GM19455 (cell line): ENCODE measurements around the gene SLC22A31.
"Not testable (repeated sequence)": the region's sequence is repeated elsewhere in the genome, so short reads cannot be mapped to it uniquely, and the experiment has no call there.

Experiments used
- ATAC-seq: cut with Tn5 transposase; IDR thresholded peaks from one replicate; pipeline ENCODE4 v1.9.1; 2021; ENCODE audit not compliant: unreplicated experiment

SLC22A31 gene

DNA sequence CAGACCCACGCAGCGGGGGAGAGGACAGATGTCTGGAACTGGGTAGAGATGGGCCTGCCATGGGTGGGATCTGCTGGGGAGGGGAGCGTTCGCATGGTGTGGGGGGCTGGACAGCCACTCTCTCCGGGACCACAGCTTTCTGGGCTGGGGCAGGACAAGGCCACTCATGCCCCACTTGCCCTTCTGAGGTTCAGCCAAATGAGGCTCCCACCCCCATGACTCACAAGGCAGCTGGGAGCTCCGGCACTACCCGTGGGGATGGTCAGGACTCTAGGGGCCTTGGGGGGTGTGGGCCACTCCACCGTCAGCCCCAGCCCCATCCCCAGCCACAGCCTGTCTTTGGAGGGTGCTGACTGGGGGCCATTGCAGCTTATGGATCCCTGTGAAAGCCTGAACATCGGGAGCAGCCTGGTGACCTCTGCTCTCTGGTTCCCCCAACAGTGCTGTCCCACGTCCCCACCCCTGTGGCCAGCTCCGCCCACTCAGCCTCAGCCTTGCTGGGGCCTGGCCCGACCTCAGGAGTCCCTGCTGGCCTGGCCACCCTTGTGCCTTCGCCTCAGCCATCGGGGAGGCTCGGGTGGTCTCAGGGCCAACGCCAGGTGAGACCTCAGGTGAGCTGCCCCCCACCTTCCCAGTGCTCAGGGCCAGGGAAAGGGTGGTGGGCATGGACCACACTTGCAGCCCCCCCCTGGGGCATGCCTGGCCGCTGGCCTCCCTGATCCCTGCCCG is 33.5 kb downstream of the SLC22A31 start:
- no peak for ATAC-seq

DNA sequence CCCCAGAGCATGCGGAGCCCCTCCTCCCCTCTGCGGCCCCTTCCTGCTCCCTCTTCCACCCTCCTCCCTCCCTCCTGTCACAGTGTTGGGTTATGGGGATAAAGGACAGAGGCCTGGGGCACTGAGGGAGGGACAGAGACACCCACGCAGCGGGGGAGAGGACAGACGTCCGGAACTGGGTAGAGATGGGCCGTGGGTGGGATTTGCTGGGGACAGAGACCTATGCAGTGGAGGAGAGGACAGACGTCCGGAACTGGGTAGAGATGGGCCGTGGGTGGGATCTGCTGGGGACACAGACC is 34.7 kb downstream of the SLC22A31 start:
- ATAC-seq, result not testable (repeated sequence)

DNA sequence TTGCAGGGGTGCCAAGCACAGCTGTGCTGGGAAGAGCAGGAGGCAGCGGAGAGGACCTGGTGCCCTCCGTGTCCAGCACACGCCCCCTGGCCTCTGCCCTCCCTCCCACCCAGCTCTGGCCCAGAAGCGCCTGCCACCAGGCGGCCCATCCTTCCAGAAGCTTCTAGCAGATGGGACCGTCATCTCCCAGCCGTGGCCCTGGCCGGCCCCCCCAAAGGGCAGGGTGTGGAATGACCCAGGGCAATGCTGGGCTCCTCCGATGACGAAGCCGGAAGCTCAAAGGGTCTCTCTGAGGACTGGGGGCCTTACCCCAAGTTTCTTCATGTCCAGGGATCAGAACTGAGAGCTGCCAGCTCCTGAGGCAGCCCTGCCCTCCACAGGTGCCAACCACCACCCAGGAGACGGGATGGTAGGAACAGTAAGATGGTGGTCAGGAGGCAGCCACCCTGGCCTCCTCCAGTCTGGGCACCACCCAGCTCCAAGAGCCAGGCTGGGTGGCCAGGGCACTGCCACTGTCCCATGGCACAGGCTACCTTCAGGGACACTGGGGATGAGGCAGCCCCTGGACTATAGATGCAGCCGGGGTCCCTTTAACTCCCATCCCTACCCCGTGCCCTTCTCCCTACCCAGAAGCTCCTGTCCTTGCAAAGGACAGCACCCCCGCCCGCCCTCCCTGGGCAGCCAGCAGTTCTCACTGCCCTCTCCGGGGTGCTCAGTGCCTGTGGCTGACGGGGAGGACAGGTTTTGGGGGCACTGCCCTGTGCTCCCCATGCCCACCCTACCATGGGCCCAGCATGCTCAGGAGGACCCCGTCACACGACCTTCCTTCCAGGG is 35.3 kb downstream of the SLC22A31 start:
- no peak for ATAC-seq

- no peak for ATAC-seq
These were observed 35.9 kb downstream of the SLC22A31 start for GRCh38 chr16:89164436-89164835.

DNA sequence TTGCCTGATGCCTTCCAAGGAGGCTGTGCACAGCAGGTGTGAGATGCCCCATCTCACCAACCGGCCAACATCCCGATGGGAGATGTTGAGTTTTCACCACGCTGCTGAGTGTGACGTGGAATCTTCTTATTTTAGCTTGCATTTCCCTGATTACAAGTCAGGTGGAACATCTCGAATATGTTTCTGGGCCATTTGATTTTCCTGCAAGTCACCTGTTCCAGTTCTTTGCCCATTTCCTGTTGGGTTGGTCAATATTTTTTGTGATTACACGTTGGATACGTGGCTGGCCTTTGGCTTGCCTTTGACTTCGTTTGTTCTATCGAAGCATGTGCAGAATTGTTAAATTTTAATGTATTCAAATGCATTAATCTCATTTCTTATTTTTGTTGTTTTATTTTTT is 37.0 kb downstream of the SLC22A31 start:
- ATAC-seq, result no peak

GRCh38 chr16:89161763-89162713 is 38.3 kb downstream of the SLC22A31 start:
- ATAC-seq, result no peak

DNA sequence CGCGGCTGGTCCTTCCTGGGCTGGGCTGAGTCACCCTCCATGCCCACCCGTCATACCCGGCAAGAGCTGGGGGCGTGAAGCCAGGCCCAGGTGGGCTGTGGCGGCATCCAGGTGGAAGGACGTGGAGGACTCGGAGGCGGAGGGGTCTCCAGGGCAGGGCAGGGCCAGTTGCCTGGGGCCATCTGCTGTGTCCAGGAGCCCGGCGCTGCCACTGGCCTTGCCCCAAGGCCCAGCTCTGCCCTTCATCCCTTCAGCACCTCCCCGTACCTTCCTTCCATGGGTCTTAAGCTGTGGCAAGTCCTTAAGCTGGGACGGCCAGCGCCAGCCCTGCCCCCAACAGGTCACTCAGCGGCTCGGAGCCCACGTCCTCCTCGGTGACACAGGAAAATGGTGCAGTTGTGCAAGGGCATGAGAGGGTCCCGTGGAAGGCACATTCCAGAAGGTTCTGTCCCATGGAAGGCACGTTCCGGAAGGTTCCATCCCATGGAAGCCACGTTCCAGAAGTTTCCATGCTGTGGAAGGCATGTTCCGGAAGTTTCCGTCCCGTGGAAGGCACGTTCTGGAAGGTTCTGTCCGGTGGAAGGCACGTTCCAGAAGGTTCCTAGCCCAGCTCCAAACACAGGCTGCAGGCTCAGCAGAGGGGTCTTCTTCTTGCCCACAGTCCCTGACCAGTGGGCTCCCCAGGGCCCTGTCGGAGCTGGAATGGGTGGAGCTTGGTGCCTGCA is 39.2 kb downstream of the SLC22A31 start:
- no peak for ATAC-seq

DNA sequence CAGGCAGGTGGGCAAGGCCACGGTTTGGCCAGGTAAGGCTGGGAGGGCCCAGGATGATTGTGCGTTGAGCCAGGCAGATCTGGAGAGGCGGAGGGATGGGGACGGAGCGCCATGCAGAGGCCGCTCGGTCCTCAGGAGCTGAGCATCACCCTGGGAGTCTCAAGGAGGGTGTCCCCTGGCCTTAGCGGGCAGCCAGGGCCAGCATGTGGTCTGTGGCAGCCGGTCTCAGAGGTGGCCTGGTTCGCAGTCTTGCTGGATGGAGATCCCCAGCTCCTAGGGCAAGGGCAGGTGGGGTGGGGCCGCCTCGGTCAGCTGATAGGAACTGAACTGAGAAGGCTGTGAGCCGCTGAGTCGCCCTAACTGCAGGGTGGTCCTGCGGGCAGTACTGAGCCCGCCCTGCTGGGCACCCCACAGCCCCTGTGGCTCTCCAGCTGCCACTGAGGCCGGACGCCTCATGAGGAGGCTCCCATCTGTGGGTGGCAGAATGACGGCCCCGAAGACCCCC is 40.4 kb downstream of the SLC22A31 start:
- no peak for ATAC-seq

DNA sequence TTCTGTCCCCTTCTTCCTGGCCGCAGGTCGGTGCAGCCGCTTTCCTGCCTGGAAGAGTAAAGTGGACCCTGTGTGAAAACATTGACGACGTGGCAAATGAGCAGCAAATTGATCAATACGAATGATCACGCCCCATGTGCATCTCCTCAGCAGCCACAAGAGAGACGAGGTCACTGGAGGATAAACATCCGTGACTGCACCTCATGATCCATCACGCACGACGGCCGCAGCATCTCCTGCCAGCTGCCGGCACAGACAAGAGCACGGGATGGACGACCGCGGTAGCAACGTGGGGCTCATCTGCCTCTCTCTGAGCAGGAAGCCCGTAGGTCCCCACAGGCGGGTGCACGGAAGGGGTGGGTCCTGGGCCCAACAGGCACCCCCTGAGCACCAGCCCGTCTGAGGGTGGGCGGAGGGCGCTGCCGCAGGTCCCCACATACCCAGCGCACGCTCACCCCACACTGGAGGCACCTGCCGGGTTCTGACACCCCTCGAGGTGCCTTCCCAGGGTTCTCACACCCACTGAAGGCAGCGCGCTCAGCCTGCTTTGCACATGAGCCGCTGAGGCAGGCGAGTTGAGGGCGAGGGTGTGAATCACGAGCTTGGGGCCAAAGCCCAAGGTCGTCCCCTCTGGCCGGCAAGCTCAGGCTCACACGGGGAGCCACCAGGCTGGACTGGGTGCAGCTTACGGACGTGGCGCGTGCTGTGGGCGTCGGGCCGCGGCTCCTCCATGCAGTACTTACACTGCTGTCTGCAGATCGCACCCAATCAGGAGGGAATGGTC is 41.1 kb downstream of the SLC22A31 start:
- no peak for ATAC-seq

- ATAC-seq, result no peak
These were observed 42.6 kb downstream of the SLC22A31 start for GRCh38 chr16:89157778-89158177.

- ATAC-seq, result no peak
These were observed 43.3 kb downstream of the SLC22A31 start for GRCh38 chr16:89156740-89157645.

- no peak for ATAC-seq
These were observed 44.2 kb downstream of the SLC22A31 start for GRCh38 chr16:89155851-89156739.

GRCh38 chr16:89155184-89155679 is 45.1 kb downstream of the SLC22A31 start:
- no peak for ATAC-seq

DNA sequence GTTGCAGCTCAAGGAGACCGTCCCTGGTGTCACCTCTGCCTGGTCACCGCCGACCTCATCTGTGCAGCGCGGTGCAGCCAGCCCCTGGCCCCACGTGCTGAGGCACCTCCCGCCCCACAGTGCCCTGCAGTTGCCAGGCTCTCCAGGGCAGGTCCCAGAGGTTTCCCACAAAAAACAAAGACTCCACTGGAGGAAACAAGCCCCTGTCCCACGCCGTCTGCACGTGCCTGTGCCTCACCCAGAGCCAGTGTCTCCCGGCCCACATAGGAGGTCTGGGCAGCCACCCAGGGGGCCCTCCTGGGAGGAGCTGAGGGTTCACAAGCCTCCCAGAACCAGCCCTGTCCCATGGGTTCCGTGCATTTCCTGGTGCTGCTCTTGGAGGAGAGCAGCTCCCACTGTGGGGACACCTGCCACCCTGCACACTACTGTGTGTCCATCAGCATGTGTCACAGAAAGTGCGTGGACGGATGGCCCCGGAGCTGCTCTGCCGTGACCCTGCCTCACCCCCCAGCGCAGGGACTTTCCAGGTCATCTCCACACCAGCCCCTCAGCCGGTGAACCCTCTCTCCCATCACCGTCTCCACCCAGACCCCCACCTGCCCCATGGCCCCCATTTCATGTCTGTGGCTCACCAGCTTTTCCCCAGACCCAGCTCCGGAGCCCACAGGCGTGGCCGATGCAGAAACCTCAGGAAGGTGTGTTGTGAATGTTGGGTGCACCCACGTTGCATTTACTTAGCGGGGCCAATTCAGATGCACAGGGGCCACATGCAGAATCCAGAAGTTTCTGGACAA is 45.8 kb downstream of the SLC22A31 start:
- no peak for ATAC-seq

DNA sequence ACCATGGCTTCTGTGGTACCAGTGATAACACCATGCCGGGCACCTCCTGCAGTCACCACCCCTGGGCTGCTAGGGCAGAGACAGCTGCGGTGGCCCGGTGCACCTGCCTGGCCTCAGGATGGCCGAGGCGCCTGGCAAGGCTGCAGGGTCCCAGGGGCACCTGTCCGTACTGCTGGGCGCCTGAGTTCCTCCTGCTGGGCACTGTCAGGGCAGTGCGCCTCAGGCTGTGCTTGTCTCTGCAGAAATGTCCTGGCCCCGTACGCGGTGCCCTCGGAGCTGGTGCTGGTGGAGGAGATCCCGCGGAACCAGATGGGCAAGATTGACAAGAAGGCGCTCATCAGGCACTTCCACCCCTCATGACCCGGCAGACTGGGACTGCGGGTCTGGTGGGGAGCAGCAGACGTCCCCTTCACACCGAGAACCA is 46.5 kb downstream of the SLC22A31 start:
- no peak for ATAC-seq

GRCh38 chr16:89152831-89153700 is 47.3 kb downstream of the SLC22A31 start:
- ATAC-seq, result no peak
